ENCODE data around the gene TARS3.

TARS3 gene

DNA sequence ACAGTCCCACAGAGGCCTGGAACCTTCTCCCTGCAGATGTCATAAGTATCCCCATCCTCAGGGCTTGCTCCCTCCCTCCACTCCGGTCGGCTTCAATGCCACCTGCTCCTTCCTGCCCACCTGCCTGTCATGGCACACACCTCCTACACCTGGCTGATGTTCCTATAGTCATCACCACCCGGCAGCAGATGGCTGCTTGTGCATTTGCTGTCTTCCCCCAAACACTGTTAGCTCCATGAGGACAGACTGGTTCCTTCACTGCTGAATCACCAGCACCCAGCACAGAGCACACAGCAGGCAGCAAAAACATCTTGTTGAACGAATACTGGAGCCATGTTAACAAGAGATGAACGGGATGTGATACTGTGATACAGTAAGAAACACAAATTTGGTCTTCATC lies 14.8 kb downstream of the TARS3 start:
- TF ChIP-seq GATA2 (IDR thresholded peaks at IDR 0.05; ENCODE audit: low read depth, low read length) (no peak), GATA3 (IDR thresholded peaks at IDR 0.05; ENCODE audit: low read depth, low read length) (no peak)

DNA sequence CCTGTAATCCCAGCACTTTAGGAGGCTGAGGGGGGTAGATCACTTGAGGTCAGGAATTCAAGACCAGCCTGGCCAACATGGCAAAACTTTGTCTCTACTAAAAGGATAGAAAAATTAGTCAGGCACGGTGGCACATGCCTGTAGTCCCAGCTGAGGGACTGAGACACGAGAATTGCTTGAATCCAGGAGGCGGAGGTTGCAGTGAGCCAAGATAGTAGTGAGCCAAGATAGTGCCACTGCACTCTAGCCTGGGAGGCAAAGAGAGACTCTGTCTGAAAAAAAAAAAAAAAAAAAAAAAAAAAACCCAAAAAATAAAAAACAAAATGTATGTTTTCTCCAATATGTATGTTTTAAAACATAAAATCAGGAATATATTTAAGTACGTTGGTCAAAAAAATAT lies 16.3 kb downstream of the TARS3 start:
- TF ChIP-seq GATA2 (IDR thresholded peaks at IDR 0.05; ENCODE audit: low read depth, low read length) (no peak), GATA3 (IDR thresholded peaks at IDR 0.05; ENCODE audit: low read depth, low read length) (no peak)

GRCh38 chr15:101702077-101702476 lies 22.2 kb downstream of the TARS3 start:
- TF ChIP-seq GATA3 (IDR thresholded peaks at IDR 0.05; ENCODE audit: low read depth, low read length) (no peak), GATA2 (IDR thresholded peaks at IDR 0.05; ENCODE audit: low read depth, low read length) (no peak)

DNA sequence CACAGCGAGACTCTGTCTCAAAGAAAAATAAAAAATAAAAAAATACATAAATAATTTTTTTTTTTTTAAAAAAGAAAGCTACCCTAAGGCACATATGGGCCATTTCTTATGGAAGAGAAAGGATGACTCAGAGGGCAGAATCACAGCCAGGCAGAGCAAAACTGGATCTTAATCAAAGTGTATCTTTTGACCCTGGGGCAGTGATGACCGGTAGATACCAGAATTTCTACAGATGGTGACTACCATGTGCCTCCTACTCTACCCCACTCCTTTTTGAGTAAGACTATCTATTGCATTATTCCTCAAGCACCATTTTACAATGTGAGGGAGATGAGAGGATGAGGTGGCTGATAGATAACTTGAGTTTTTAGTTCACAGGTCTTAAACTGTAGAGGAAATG lies 26.0 kb downstream of the TARS3 start:
- no peak for TF ChIP-seq GATA3 (IDR thresholded peaks at IDR 0.05; ENCODE audit: low read depth, low read length)
- TF ChIP-seq GATA2 (IDR thresholded peaks at IDR 0.05; ENCODE audit: low read depth, low read length), result no peak

- TF ChIP-seq GATA2 (IDR thresholded peaks at IDR 0.05; ENCODE audit: low read depth, low read length) (no peak), GATA3 (IDR thresholded peaks at IDR 0.05; ENCODE audit: low read depth, low read length) (no peak)
These were observed 26.8 kb downstream of the TARS3 start for GRCh38 chr15:101697488-101697887.

- TF ChIP-seq GATA2 (IDR thresholded peaks at IDR 0.05; ENCODE audit: low read depth, low read length) (no peak), GATA3 (IDR thresholded peaks at IDR 0.05; ENCODE audit: low read depth, low read length) (no peak)
These were observed 27.4 kb downstream of the TARS3 start for GRCh38 chr15:101696829-101697228.

- TF ChIP-seq GATA3 (IDR thresholded peaks at IDR 0.05; ENCODE audit: low read depth, low read length) (no peak), GATA2 (IDR thresholded peaks at IDR 0.05; ENCODE audit: low read depth, low read length) (no peak)
These were observed 30.0 kb downstream of the TARS3 start for GRCh38 chr15:101694261-101694660.

- no peak for TF ChIP-seq GATA2 (IDR thresholded peaks at IDR 0.05; ENCODE audit: low read depth, low read length)
These were observed 31.3 kb downstream of the TARS3 start for GRCh38 chr15:101692801-101693598.

GRCh38 chr15:101689901-101690300 lies 34.4 kb downstream of the TARS3 start:
- TF ChIP-seq GATA3 (IDR thresholded peaks at IDR 0.05; ENCODE audit: low read depth, low read length) (no peak), GATA2 (IDR thresholded peaks at IDR 0.05; ENCODE audit: low read depth, low read length) (no peak)

DNA sequence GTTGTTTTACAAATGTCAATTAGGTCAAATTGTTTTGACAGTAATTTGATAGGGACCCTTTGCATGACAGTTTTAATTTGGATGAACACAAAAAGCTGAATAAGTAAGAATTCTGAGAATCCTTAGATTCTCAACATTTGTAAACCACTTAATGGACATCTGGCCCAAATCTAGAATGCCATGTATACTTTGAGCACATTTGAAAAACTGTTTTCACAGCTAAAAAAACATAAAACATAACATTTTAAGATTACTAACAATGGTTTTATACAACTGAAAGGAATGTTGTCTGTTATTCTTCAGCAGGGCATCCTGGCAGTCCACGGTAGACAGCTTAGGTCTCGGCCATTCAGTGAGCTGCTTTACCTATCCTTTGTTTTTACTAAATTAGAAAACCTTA lies 37.6 kb downstream of the TARS3 start:
- TF ChIP-seq GATA3 (IDR thresholded peaks at IDR 0.05; ENCODE audit: low read depth, low read length), result no peak
- TF ChIP-seq GATA2 (IDR thresholded peaks at IDR 0.05; ENCODE audit: low read depth, low read length), result no peak

DNA sequence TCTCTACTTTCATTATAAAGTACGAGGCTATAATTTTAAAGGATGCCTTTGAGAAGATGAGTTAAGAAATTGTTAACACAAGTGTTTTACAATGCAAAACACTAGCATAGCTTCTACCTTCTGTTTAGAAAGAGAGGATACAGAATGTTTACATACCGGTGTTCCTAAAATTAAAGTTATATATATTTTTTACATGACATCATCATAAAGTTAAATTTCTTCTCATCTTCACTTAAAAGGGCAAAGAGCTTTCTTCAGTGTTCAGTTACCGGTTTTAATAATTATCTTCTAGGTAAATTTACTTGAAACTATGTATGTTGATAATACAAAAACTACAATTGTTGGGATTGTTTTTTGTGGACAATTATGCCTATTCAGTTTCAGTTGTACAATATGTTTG lies 39.4 kb downstream of the TARS3 start:
- TF ChIP-seq GATA2 (IDR thresholded peaks at IDR 0.05; ENCODE audit: low read depth, low read length) (no peak), GATA3 (IDR thresholded peaks at IDR 0.05; ENCODE audit: low read depth, low read length) (no peak)

- no peak for TF ChIP-seq GATA2 (IDR thresholded peaks at IDR 0.05; ENCODE audit: low read depth, low read length)
- no peak for TF ChIP-seq GATA3 (IDR thresholded peaks at IDR 0.05; ENCODE audit: low read depth, low read length)
These were observed 39.9 kb downstream of the TARS3 start for GRCh38 chr15:101684384-101684783.

DNA sequence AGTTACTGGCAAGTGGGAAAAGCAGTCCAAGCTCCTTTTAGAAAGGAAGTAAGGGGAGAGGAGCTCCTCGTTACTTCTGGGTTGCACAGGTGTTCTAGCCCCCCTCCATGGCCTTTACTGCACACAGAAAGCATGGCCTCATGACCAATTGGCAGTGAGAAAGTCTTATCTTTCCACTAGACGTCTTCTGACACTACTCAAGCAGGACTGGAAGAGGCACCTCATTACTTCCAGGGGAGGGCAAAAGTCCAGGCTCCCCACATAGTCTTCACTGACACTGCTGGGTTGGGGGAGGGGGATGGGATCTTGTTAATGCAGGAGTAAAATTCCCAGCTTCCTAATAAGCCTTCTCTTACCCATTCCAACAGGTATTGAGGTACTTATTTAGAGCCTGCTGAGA lies 44.5 kb downstream of the TARS3 start:
- TF ChIP-seq GATA3 (IDR thresholded peaks at IDR 0.05; ENCODE audit: low read depth, low read length) (no peak), GATA2 (IDR thresholded peaks at IDR 0.05; ENCODE audit: low read depth, low read length) (no peak)

- TF ChIP-seq GATA3 (IDR thresholded peaks at IDR 0.05; ENCODE audit: low read depth, low read length) (no peak), GATA2 (IDR thresholded peaks at IDR 0.05; ENCODE audit: low read depth, low read length) (no peak)
These were observed 47.3 kb downstream of the TARS3 start for GRCh38 chr15:101676921-101677329.

- TF ChIP-seq GATA3 (IDR thresholded peaks at IDR 0.05; ENCODE audit: low read depth, low read length) (no peak), GATA2 (IDR thresholded peaks at IDR 0.05; ENCODE audit: low read depth, low read length) (no peak)
These were observed 48.3 kb downstream of the TARS3 start for GRCh38 chr15:101675796-101676582.

Measured in SH-SY5Y (cell line).